A673 (cell line): Measurements from ENCODE around the gene PSPN. TPM values are rescaled to one million over a fixed set of nuclear protein-coding genes. Genes with fewer than 3 reads are reported as not detected.

Experiments used
- BruUV-seq: library from RNA; stranded (reverse); fragments of 400-500 nt; replicated peaks from 2 replicates; lab custom pipeline; 2021; lab: Mats Ljungman, UMichigan
- CTCF ChIA-PET: fragments of 300-600 bp; sonication (Branson Sonifier 250); formaldehyde crosslinking; loops from one replicate; lab custom pipeline; 2022; ENCODE audit warnings: antibody characterized with exemption; lab: Charles Lee
- POLR2A ChIA-PET: fragments of 300-600 bp; sonication (Branson Sonifier 250); formaldehyde crosslinking; loops from one replicate; lab custom pipeline; 2022; ENCODE audit warnings: antibody characterized with exemption; ENCODE audit not compliant: low non-redundant PET; lab: Charles Lee
- DNase-seq: peaks from one replicate; pipeline ENCODE4 v3.0.0-alpha.2; 2015; ENCODE audit warnings: low spot score
- H3K27ac ChIP-seq: fragments of 200-600 bp; sonication (generic); 2 replicates; pipeline ENCODE4 v1.5.1; 2016; ENCODE audit warnings: mixed run types, low read depth, mild to moderate bottlenecking, mixed read lengths, antibody characterized with exemption, low read length; ENCODE audit not compliant: poor library complexity, severe bottlenecking
- H3K27me3 ChIP-seq: fragments of 200-600 bp; sonication (generic); replicated peaks from 2 replicates; pipeline ENCODE4 v1.6.1; 2017; ENCODE audit warnings: mixed run types, low read depth, mild to moderate bottlenecking, mixed read lengths, antibody characterized with exemption, low read length; ENCODE audit not compliant: insufficient read depth, poor library complexity
- H3K36me3 ChIP-seq: fragments of 200-600 bp; sonication (generic); 2 replicates; pipeline ENCODE4 v1.6.1; 2016; ENCODE audit warnings: mixed run types, mild to moderate bottlenecking, mixed read lengths, antibody characterized with exemption, low read length; ENCODE audit not compliant: insufficient read depth, poor library complexity, severe bottlenecking
- H3K4me1 ChIP-seq: fragments of 200-600 bp; sonication (generic); 2 replicates; pipeline ENCODE4 v1.6.1; 2017; ENCODE audit warnings: mixed run types, mild to moderate bottlenecking, mixed read lengths, antibody characterized with exemption, low read length; ENCODE audit not compliant: insufficient read depth, poor library complexity, severe bottlenecking
- H3K4me3 ChIP-seq: fragments of 200-600 bp; sonication (generic); 2 replicates; pipeline ENCODE4 v1.5.1; 2016; ENCODE audit warnings: low read depth, mixed run types, mild to moderate bottlenecking, mixed read lengths, low read length; ENCODE audit not compliant: poor library complexity, severe bottlenecking
- H3K9me3 ChIP-seq: fragments of 200-600 bp; sonication (generic); 2 replicates; pipeline ENCODE4 v1.6.1; 2016; ENCODE audit warnings: mixed run types, low read depth, mild to moderate bottlenecking, mixed read lengths, antibody characterized with exemption, low read length; ENCODE audit not compliant: poor library complexity, severe bottlenecking
- EZH2 ChIP-seq: fragments of 200-600 bp; sonication (generic); IDR thresholded peaks from 2 replicates; pipeline ENCODE4 v1.6.1; 2017; ENCODE audit warnings: borderline replicate concordance, low read depth, mild to moderate bottlenecking, mixed read lengths, antibody characterized with exemption, low read length; ENCODE audit not compliant: poor library complexity, severe bottlenecking
- intact Hi-C: fragments of 100-400 bp; cut with micrococcal nuclease; formaldehyde crosslinking; loops from one replicate; pipeline ENCODE4 v1.10.0; 2022; ENCODE audit not compliant: unreplicated experiment
- total RNA-seq: library from RNA; stranded (reverse); gene quantifications from 2 replicates; pipeline ENCODE4 v1.2.3, GENCODE V29; 2021
- TF ChIP-seq, protein P1 (sequence below): fragments of 300-800, 200-600 bp; sonication (generic); conservative IDR thresholded peaks from 2 replicates; pipeline ENCODE4 v1.5.1; 2017; ENCODE audit warnings: low read depth, mild to moderate bottlenecking, antibody characterized with exemption, low read length, moderate library complexity, mixed read lengths

Gene PSPN
- total RNA-seq, 1 experiment from 2014 or later, result 3.4 TPM

DNA sequence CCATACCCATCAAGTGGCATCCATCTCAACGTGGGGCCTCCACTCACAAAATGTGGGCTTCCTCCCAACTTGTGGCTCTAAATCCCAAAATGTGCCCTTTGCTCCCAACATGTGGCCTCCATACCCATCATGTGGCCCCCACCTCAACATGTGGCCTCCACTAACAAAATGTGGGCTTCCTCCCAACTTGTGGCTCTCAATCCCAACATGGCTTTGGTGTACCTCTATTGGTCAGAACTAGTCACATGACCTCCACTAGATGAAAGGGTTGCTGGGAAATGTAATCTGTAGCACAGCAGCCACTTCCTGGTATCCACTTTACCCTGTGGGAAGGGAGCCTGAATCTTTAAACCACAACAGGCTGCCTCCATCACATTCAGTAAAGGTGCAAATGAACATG is 32.3 kb downstream of the PSPN start:
- Histone ChIP-seq H3K27ac (no peak overlapping the region), H3K36me3 (no peaks in the 10 kb centered on the region), H3K4me1 (peaks cover 11% of the 10 kb centered on the region), H3K27me3 (no peaks in the 10 kb centered on the region), H3K4me3 (no peak overlapping the region), H3K9me3 (no peaks in the 10 kb centered on the region)
- intact Hi-C loops, result no loop called here
- CTCF ChIA-PET, result no interaction called here
- POLR2A ChIA-PET, result no interaction called here
- DNase-seq, result peak; percentile 30
- TF ChIP-seq, protein P1, sequence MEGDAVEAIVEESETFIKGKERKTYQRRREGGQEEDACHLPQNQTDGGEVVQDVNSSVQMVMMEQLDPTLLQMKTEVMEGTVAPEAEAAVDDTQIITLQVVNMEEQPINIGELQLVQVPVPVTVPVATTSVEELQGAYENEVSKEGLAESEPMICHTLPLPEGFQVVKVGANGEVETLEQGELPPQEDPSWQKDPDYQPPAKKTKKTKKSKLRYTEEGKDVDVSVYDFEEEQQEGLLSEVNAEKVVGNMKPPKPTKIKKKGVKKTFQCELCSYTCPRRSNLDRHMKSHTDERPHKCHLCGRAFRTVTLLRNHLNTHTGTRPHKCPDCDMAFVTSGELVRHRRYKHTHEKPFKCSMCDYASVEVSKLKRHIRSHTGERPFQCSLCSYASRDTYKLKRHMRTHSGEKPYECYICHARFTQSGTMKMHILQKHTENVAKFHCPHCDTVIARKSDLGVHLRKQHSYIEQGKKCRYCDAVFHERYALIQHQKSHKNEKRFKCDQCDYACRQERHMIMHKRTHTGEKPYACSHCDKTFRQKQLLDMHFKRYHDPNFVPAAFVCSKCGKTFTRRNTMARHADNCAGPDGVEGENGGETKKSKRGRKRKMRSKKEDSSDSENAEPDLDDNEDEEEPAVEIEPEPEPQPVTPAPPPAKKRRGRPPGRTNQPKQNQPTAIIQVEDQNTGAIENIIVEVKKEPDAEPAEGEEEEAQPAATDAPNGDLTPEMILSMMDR, result no peak
- no peak for TF ChIP-seq EZH2
- no TSS peak for BruUV-seq

DNA sequence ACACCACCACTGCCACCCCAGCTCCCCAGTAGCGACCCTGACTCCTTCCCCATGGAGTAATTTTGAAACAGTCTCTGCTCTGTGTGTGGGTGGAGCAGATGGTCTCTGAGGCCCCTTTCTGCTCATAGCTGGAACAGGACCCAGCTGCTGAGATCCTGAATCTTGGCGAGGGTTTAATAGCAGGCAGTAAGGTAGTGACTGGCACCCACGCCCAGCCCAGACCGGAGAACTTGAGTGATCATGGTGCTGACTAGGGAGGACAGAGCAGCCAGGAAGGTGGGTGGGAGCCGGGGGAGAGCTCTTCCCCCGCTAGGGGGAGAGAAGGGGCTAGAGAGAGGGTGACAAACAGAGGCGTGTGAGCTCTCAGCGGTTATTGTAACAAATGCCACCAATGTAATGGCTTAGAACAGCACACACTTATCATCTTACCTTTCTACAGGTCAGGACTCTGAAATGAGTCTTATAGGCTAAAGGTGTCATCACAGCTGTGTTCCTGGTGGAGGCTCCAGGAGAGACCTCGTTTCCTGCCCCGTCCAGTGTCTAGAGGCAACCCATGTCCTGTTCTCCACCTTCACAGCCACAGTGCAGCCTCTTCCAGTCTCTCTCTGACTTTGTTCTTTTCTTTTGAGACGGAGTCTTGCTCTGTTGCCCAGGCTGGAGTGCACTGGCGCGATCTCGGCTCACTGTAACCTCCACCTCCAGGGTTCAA is 35.1 kb downstream of the PSPN start:
- BruUV-seq, result no TSS peak
- TF ChIP-seq EZH2, result no peak
- TF ChIP-seq, protein P1, result peak; percentile 42
- H3K9me3 ChIP-seq, result no peaks in the 10 kb centered on the region
- H3K27ac ChIP-seq, result peak overlapping the region; percentile 51
- peaks cover 11% of the 10 kb centered on the region for H3K4me1 ChIP-seq
- POLR2A ChIA-PET, result interaction anchor here (0.7 kb wide), 1 partner anchor 54 kb away, joined by 9 read pairs; no protein-coding TSS in a partner anchor
- H3K27me3 ChIP-seq, result no peaks in the 10 kb centered on the region
- H3K4me3 ChIP-seq, result no peak overlapping the region
- no peaks in the 10 kb centered on the region for H3K36me3 ChIP-seq
- peak; percentile 61 for DNase-seq
- CTCF ChIA-PET, result interaction anchor here (0.5 to 1.2 kb wide), 2 partner anchors 8 to 21 kb away, joined by 3 to 4 read pairs; partner anchors contain the start of gene CLPP
- intact Hi-C loops, result no loop called here

DNA sequence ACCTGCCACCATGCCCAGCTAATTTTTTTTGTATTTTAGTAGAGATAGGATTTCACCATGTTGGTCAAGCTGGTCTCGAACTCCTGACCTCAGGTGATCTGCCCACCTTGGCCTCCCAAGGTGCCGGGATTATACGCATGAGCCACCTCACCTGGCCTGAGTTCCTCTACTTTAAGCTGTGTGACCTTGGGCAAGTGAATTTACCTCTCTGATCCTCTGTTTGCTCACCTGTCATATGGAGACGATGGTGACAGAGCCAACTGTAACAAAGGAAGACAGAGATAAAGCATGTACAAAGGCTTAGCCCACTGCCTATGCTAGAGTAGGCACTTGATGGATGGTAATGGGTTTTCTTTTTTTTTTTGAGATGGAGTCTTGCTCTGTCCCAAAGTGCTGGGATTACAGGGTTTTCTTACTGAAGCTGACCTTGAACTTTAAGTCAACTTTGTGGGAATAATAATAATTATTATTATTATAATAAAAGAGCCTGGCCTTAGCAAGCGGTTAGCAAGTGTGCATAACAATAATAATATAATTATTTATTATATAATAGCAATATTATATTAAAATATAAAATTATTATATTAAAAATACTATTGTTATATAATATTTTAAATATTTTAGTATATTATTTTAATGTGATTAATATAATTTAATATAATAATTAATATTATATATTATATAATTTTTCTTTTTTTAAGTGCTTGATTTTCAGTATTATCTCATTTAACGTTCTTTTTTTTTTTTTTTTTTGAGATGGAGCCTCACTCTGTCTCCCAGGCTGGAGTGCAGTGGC is 41.0 kb downstream of the PSPN start:
- POLR2A ChIA-PET, result no interaction called here
- DNase-seq, result no peak
- intact Hi-C loops, result no loop called here
- H3K4me3 ChIP-seq, result no peak overlapping the region
- no peaks in the 10 kb centered on the region for H3K27me3 ChIP-seq
- H3K9me3 ChIP-seq, result no peaks in the 10 kb centered on the region
- TF ChIP-seq EZH2, result no peak
- TF ChIP-seq, protein P1, result no peak
- CTCF ChIA-PET, result interaction anchor here (0.6 kb wide), 1 partner anchor 117 kb away, joined by 4 read pairs; no protein-coding TSS in a partner anchor
- no peak overlapping the region for H3K27ac ChIP-seq
- no peaks in the 10 kb centered on the region for H3K4me1 ChIP-seq
- H3K36me3 ChIP-seq, result no peaks in the 10 kb centered on the region
- BruUV-seq, result no TSS peak
